Upper lobe of right lung (tissue), 1 donor: ENCODE data around the gene SP2. TPM values are rescaled to one million over a fixed set of nuclear protein-coding genes. Genes with fewer than 3 reads are reported as not detected.

Experiments used
- ATAC-seq: fragments of 200-7000 bp; cut with Tn5 transposase; one replicate; pipeline ENCODE4 v1.9.1; 2020; ENCODE audit warnings: mild to moderate bottlenecking, moderate library complexity
- DNase-seq: peaks from one replicate; pipeline ENCODE4 v3.0.0-alpha.2; 2020
- H3K27ac ChIP-seq: fragments of 200-600 bp; one replicate; pipeline ENCODE4 v1.8.0; 2022
- H3K27me3 ChIP-seq: fragments of 200-600 bp; one replicate; pipeline ENCODE4 v1.8.0; 2022; ENCODE audit warnings: mild to moderate bottlenecking
- H3K36me3 ChIP-seq: fragments of 200-600 bp; one replicate; pipeline ENCODE4 v1.8.0; 2022
- H3K4me1 ChIP-seq: fragments of 200-600 bp; one replicate; pipeline ENCODE4 v1.8.0; 2022
- H3K4me3 ChIP-seq: fragments of 200-600 bp; one replicate; pipeline ENCODE4 v1.8.0; 2022; ENCODE audit warnings: mild to moderate bottlenecking
- H3K9me3 ChIP-seq: fragments of 200-600 bp; one replicate; pipeline ENCODE4 v1.8.0; 2022
- CTCF ChIP-seq: fragments of 200-600 bp; IDR thresholded peaks from one replicate; pipeline ENCODE4 v1.8.0; 2022; ENCODE audit warnings: antibody characterized with exemption
- intact Hi-C: fragments of 100-400 bp; cut with DNase I; formaldehyde crosslinking; loops from one replicate; pipeline ENCODE4 v1.11.0; 2022
- total RNA-seq: library from RNA; stranded (reverse); fragmentation: NEBNext Ultra II Directional; extraction: Animal tissue kit (Norgen Biotek cat#: 25700); gene quantifications from one replicate; pipeline ENCODE4 v1.2.1, GENCODE V29; 2021
- donor health status: DM: no; HTN: yes; CAD: no; lungs with severe emphysema.

The SP2 gene
- total RNA-seq, 1 donor from 2014 or later = 16.9 TPM

- ATAC-seq = peak; percentile 92
- Histone ChIP-seq H3K4me1 (peaks cover 19% of the 10 kb centered on the region), H3K27ac (peak within 1 kb of the TSS; percentile 51), H3K9me3 (no peaks in the 10 kb centered on the region), H3K4me3 (peak within 1 kb of the TSS; percentile 49), H3K27me3 (peaks cover 93% of the 10 kb centered on the region), H3K36me3 (no peaks in the 10 kb centered on the region)
- TF ChIP-seq CTCF = peak; percentile 13
- DNase-seq = peak; percentile 92
- intact Hi-C loops = no loop called here
Measured at GRCh38 chr17:47850692-47851573, 45.1 kb upstream of the SP2 start, which contains the start of gene SP6. SP6 (minus strand) TSS chr17:47851163; CDS start chr17:47848429, 2,734 bp downstream.

GRCh38 chr17:47851764-47852112 lies 44.3 kb upstream of the SP2 start:
- Histone ChIP-seq H3K27ac (no peak overlapping the region), H3K36me3 (no peaks in the 10 kb centered on the region), H3K27me3 (peaks cover 85% of the 10 kb centered on the region), H3K9me3 (no peaks in the 10 kb centered on the region), H3K4me1 (peaks cover 19% of the 10 kb centered on the region), H3K4me3 (no peak overlapping the region)
- intact Hi-C loops = no loop called here
- ATAC-seq (no peak), DNase-seq (no peak)
- TF ChIP-seq CTCF = no peak

GRCh38 chr17:47852113-47852949 lies 43.7 kb upstream of the SP2 start:
- peaks cover 79% of the 10 kb centered on the region for H3K27me3 ChIP-seq
- H3K36me3 ChIP-seq = no peaks in the 10 kb centered on the region
- no peak for TF ChIP-seq CTCF
- H3K4me3 ChIP-seq = no peak overlapping the region
- intact Hi-C loops = no loop called here
- H3K9me3 ChIP-seq = no peaks in the 10 kb centered on the region
- no peak for ATAC-seq
- no peak for DNase-seq
- H3K4me1 ChIP-seq = peaks cover 17% of the 10 kb centered on the region
- H3K27ac ChIP-seq = no peak overlapping the region

GRCh38 chr17:47853616-47854015 lies 42.4 kb upstream of the SP2 start:
- no peak overlapping the region for H3K27ac ChIP-seq
- peaks cover 67% of the 10 kb centered on the region for H3K27me3 ChIP-seq
- intact Hi-C loops = no loop called here
- DNase-seq (no peak), ATAC-seq (no peak)
- H3K4me3 ChIP-seq = no peak overlapping the region
- no peaks in the 10 kb centered on the region for H3K9me3 ChIP-seq
- no peak for TF ChIP-seq CTCF
- H3K36me3 ChIP-seq = no peaks in the 10 kb centered on the region
- H3K4me1 ChIP-seq = peaks cover 12% of the 10 kb centered on the region

GRCh38 chr17:47855737-47856136 lies 40.3 kb upstream of the SP2 start:
- no peak for DNase-seq
- peaks cover 8% of the 10 kb centered on the region for H3K4me1 ChIP-seq
- H3K4me3 ChIP-seq = no peak overlapping the region
- peak; percentile 3 for ATAC-seq
- H3K9me3 ChIP-seq = no peaks in the 10 kb centered on the region
- no peak for TF ChIP-seq CTCF
- H3K27me3 ChIP-seq = peaks cover 50% of the 10 kb centered on the region
- no peak overlapping the region for H3K27ac ChIP-seq
- no peaks in the 10 kb centered on the region for H3K36me3 ChIP-seq
- intact Hi-C loops = no loop called here
